ENCODE results near the gene CDH13.

The CDH13 gene

DNA sequence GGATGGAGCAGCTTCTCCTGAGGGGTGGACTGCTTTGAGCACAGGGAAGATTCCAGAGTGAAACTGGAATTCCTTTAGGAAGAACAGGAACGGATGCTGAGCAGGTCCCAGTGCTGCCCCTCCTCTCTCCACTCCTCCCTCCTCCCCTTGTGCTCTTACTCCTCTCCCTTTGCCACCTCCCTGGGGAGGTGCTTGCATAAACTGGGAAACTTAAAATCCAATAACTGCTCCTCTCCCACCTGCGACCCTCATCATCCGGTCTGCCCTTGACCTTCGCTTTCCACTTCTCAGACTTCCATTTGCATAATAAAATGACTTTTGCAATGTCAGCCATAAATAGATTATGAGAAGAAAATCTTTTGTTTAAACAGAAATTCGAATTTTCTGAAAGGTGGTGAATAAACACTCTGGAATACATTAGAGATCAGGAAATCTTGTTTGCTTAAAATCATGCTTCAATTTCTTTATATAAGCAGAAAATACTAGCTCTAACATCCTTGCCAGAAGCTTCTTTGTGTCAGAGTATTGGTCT, 1204.8 kb downstream of the CDH13 start:
- DNase-seq: no peak

DNA sequence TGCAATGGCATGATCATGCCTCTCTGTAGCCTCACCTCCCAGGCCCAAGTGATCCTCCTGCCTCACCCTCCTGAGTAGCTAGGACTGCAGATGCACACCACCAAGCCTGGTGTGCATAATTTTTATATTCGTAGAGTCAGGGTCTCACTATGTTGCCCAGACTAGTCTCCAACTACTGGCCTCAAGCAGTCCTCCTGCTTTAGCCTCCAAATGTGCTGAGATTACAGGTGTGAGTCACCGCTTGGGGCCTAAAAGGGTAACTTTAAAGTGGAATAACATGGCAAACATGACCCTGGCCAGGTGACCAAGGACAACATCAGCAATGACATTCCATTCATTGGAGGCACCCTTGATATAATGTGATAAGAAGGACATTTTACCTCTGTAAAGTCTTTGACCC, 1207.2 kb downstream of the CDH13 start:
- no peak for DNase-seq

DNA sequence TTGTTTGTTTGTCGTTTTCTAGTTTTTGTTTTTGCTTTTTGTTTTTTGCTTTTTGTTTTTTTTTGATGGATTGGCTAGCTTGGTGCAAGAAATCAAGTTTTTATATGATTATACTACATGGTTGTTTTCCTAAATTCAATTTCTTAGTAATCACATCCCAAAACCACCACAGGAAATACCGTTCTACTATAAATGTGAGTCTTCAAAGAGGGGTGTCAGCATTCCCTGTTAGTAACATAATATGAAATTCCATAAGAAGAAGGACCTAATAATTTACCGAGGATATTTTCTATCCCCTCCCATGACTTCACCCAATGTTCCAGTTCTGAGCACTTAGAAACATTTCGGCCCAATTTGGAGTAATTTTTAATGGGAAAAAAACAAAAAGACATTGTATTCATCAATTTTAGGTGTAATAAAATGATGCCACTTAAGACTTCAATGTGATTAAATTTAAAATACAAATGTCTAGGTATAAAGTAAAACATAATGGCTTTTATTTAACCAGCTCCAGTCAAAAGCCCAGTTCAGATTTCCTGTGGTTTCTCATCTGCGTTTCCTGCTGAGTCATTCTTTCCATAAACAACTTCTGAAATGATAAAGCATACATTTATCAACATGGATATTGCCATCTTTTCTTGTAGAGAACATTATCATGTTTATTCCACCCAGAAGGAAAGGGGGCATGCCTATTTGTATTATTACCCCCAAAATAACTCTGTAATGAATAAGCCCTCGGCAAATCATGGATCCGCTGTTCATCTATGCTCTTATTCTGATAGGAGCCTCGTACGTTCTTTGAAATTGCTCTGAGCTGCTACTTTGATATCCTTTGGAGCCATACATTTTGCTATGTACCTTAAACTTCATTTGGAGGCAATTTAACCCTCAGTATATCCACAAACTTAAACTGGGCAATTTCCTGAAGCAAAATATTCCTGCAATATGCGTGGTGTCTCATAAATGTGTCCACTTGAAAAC, 1209.1 kb downstream of the CDH13 start:
- no peak for DNase-seq

DNA sequence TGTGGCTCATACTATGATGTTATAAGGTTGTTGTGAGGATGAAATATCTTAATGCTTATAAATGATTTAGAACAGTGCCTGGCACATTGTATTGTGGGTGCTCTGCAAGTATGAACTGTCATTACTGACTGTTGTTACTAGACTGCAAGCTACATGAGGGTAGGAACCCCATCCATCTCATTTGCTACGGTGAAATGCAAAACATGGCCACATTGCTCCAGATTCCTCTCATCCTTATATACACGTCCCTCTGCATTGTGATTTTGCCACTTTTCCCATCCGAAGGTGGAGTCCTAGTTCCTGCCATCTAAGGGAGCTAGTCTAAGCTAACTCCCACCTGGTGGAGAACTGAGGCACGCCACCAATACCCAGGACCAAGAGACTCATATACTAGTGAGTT, 1210.8 kb downstream of the CDH13 start:
- no peak for DNase-seq

DNA sequence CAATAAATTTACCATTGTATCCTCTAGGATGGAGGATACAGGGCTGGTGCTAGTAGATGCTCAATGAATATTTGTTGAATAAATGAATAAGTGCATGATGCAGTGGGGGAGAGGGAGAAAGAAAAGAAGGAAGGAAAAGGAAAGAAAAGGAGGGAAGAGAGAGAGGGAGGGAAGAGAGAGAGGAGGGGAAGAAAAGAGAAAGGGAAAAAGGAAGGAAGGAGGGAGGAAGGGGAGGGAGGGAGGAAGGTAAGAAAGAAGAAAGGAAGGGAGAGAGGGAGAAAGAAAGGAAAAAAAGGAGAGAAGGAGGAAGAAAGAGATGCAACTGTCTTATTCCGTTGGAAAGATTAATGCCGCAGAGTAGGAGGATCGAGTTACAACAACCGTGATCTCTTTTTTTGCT, 1211.4 kb downstream of the CDH13 start:
- DNase-seq: no peak

DNA sequence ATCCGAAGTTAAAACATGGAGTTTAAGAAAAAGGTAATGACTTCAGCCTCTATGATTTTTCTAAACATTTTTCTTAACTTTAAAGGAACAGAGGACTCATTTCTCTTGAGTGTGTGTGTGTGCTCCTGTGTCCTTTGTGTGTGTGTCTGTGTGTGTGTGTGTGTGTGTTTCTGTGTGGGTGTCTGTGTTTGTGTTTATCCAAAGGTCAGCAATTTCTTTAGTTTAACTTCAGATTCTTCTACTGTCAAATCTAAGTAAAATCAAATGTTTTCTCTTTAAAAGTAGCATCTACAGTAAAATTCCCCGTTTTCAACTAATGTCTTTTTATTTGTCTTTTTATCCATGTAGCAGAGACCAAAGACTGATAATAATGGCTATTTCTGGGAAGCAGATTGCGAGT, 1212.8 kb downstream of the CDH13 start:
- DNase-seq: no peak

DNA sequence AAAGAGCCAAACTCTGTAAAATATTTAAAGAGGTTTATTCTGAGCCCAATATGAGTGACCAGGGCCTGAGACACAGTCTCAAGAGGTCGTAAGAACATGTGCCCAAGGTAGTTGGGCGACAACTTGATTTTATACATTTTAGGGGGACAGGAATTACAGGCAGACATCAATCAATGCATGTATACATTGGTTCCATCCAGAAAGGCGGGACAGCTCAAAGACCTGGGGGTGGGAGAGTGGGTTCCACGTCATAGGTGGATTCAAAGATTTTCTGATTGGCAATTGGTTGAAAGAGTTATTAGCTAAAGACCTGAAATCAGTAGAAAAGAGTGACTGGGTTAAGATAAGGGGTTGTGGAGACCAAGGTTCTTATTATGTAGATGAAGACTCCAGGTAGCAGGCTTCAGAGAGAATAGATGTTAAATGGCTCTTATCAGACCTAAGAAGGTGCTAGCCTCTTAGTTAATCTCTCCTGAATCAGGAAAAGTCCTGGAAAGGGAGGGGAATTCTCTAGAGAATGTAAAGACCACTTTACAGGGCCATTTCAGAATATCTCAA, 1213.4 kb downstream of the CDH13 start:
- no peak for DNase-seq

DNA sequence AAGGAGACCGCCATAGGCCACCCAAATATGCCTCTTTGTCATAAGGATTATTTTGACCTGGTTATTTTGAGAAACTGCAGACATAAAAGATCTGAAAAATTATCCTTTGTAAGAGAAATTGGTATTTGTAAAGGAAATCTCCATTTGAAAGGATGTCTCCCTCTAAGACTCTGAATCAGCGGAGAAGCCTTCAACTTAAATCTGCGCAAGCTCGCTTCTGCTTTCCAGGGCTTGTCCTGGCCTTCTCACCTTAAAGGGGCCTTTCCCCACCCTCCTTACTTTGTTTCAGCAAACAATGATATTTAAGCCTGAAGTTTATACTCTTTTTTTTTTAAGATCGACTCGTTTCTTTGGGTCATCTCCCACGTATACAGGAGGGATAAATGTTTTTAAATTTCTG, 1215.5 kb downstream of the CDH13 start:
- DNase-seq: no peak

DNA sequence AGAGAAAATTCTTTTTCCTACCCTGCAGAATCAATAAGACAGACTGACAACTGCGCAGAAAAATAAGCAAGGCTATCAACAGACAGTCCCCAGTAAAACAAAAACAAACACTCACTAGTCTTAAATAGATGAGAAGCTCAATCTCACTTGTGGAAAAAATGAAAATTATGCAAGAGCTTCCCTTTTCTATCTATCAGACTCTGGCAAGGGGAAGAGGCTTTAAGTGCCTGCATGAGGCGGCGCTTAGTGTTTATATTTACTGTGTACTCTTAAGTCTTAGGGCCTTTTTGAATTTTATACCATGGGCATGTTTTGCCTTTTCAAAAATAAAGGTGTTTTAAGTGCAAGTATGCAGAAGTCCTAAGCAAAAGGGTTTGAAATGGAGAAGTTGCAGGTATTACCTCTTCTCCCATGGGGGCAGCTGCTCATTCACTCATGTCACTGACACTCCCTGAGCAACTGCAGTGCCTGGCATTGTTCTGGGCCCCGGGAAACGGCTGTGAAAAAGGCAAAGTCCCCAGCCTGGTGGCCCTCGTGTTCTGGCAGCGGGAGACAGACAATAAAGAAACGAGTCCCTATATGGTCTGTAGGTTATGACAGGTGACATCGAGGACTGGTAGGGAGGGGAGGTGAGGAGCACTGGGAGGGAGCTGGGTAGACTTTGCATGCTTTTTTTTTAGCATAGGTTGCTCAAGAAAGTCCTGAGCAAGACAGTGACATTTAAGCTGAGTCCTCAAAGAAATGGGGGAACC, 1216.2 kb downstream of the CDH13 start:
- no peak for DNase-seq

DNA sequence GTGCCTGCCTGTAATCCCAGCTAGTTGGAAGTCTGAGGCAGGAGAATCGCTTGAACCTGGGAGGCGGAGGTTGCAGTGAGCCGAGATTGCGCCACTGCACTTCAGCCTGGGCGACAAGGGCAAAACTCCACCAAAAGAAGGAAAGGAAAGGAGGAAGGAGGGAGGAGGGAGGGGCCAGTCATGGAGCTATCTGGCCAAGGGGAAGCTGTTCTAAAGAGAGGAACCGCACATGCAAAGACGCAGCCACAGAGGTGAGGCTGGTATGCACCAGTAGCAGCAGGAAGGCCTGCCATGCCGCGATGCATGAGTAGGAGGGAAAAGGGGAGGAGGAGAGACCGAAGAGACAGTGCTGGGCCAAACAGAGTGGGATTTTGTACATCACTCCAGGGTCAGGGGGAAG, 1216.9 kb downstream of the CDH13 start:
- no peak for DNase-seq

DNA sequence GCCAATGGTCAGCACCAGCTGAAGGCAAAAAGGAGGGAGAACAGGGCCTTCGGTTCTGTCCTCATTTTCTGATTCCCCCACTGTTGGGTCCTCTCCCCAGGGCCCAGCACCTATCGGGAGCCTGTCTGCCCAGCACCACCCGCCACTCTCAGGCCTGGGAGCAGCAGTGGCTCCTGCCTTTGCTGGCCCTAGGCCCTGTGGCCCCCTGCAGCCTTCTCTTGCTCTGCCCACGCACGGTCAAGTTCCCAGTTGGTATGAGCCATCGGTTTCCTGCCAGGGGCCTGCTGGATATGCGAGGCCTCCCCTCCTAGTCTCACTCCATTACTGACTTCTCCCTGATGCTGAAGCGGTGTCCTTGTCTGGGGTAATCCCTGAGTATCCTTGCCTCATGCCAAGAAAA, 1218.5 kb downstream of the CDH13 start:
- no peak for DNase-seq

DNA sequence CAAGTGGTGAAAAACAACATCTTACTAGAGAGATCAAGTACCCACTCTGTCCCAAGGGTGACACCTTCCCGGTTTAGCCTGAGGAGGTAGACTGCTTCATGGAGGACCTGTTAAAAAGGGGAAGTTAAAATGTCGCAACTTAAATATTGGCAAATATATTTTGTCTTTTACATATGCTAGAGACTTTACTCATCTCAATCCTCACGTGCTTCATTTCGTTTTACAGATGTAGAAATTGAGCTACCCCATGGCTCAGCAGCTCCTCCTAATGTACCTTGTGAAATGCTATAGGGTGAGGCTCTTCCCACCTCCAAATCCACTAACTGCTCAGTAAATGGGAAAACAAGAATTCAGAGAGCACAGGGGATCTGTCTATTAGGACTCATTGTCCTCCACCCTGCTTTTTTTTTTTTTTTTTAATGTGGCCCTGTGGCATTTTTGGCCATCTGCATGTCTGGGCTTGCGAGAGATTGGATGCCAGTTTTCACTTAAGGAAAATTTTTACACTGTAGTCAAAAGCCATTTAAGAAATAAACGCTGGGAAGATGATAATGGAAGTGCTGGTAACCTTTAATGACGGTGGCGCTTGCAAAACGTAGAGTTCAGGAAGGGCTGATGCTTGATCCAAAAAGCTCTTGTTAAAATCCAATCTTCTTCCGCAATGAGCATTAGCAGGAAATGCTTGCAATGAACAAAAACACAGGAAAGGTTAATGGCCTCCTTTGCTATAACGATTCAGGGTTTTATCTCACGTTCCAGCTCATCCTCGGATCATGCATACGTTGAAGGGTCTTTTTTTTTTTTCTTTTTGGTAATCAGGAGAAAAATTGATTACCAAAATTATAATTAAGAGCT, 1220.8 kb downstream of the CDH13 start:
- DNase-seq: no peak

DNA sequence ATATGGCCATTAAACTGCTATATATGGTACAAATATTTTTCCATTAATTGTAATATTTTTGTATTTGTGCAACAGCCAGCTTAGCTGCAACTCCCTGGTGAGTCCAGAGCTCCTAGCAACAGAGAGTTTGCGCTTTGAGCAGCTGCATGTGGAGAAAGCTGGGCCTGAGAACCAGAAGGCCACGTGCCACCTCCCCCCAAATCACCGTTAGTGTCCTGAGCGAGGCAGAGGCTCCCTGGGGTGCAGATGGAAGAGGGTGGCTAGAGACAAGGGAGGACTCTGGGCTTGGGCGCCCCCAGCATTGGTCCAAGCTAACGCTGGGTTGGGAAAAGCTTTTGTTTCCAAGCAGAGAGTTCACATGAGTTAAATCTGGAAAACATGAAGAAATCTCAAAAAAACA, 1222.7 kb downstream of the CDH13 start:
- no peak for DNase-seq

Data from NCI-H1105 treated with DMSO at 0.1 percent for 48 hours (cell line).